HepG2 (cell line): ENCODE measurements around the gene RASA3.

Source experiments
- HHEX ChIP-seq: IDR thresholded peaks from 2 replicates; pipeline ENCODE4 v1.6.1; 2016; ENCODE audit warnings: control low read depth
- ZSCAN12 ChIP-seq: sonication (generic); formaldehyde crosslinking; IDR thresholded peaks from 2 replicates; pipeline ENCODE4 v1.9.0; 2021; ENCODE audit warnings: mild to moderate bottlenecking, missing genetic modification reagents
- TF ChIP-seq, protein P1 (sequence below): sonication (generic); formaldehyde crosslinking; IDR thresholded peaks from 2 replicates; pipeline ENCODE4 v1.5.0; 2020; ENCODE audit warnings: mild to moderate bottlenecking, missing genetic modification reagents, moderate library complexity

DNA sequence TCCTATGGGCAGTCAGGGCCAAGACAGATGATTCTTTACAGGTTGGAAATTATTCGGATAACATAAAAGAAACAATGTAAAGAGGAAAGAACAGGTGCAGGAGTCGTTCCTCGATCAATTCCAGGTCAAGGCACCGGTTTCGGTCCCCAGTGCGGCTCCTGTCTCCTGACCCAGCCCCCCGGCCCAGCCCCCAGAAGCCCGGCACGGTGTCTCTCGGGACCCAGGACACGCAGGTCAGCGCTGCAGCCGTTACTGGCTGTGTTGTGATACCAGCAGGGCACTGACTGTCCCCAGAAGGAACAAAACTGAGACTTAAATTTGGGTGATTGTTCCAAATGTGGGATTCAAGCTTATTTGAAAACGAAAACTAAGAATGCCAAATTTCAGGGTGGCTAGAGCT, 8.5 kb downstream of the RASA3 start:
- TF ChIP-seq ZSCAN12 (CRISPR knock-in tag): no peak
- no peak for TF ChIP-seq HHEX (CRISPR knock-in tag)
- TF ChIP-seq, protein P1, sequence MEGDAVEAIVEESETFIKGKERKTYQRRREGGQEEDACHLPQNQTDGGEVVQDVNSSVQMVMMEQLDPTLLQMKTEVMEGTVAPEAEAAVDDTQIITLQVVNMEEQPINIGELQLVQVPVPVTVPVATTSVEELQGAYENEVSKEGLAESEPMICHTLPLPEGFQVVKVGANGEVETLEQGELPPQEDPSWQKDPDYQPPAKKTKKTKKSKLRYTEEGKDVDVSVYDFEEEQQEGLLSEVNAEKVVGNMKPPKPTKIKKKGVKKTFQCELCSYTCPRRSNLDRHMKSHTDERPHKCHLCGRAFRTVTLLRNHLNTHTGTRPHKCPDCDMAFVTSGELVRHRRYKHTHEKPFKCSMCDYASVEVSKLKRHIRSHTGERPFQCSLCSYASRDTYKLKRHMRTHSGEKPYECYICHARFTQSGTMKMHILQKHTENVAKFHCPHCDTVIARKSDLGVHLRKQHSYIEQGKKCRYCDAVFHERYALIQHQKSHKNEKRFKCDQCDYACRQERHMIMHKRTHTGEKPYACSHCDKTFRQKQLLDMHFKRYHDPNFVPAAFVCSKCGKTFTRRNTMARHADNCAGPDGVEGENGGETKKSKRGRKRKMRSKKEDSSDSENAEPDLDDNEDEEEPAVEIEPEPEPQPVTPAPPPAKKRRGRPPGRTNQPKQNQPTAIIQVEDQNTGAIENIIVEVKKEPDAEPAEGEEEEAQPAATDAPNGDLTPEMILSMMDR (CRISPR knock-in tag): no peak
